SK-N-SH treated with all-trans-retinoic acid at 6 μM for 48 hours (cell line): Measurements from ENCODE around the gene CDKN2B-AS1.
A peak's percentile ranks its signal among the peaks of the same experiment; 100 is the strongest.
"Not testable (repeated sequence)": the region's sequence is repeated elsewhere in the genome, so short reads cannot be mapped to it uniquely, and the experiment has no call there.

Experiments used
- ATAC-seq: fragments of 200-7000 bp; cut with Tn5 transposase; 3 replicates; pipeline ENCODE4 v1.9.1; 2020; ENCODE audit warnings: mild to moderate bottlenecking, moderate library complexity
- ARNTL ChIP-seq: fragments of 450-650 bp; formaldehyde crosslinking; IDR thresholded peaks from 2 replicates; pipeline ENCODE4 v1.5.0; 2020; ENCODE audit warnings: low read depth, mild to moderate bottlenecking, moderate library complexity, borderline replicate concordance
- BACH2 ChIP-seq: fragments of 250-450 bp; sonication (Bioruptor Pico); IDR thresholded peaks from 2 replicates; pipeline ENCODE4 v1.9.0; 2021; ENCODE audit warnings: mild to moderate bottlenecking, borderline replicate concordance
- CREB5 ChIP-seq: fragments of 250-450 bp; sonication (Bioruptor Pico); IDR thresholded peaks from 2 replicates; pipeline ENCODE4 v1.5.1; 2020; ENCODE audit warnings: low read depth, mild to moderate bottlenecking, moderate library complexity
- CSDC2 ChIP-seq: fragments of 250-450 bp; sonication (Bioruptor Pico); IDR thresholded peaks from 2 replicates; pipeline ENCODE4 v1.5.0; 2020; ENCODE audit warnings: mild to moderate bottlenecking, moderate library complexity
- ESRRG ChIP-seq: fragments of 250-450 bp; sonication (Bioruptor Pico); IDR thresholded peaks from 2 replicates; pipeline ENCODE4 v1.6.1; 2021; ENCODE audit warnings: mild to moderate bottlenecking
- GLIS3 ChIP-seq: fragments of 250-450 bp; sonication (Bioruptor Pico); IDR thresholded peaks from 2 replicates; pipeline ENCODE4 v1.5.0; 2020; ENCODE audit warnings: mild to moderate bottlenecking, moderate library complexity
- ISL1 ChIP-seq: fragments of 250-450 bp; sonication (Bioruptor Pico); IDR thresholded peaks from 2 replicates; pipeline ENCODE4 v2.1.2; 2022; ENCODE audit warnings: mild to moderate bottlenecking, moderate library complexity
- PPARA ChIP-seq: fragments of 250-450 bp; sonication (Bioruptor Pico); IDR thresholded peaks from 2 replicates; pipeline ENCODE4 v1.5.0; 2020; ENCODE audit warnings: mild to moderate bottlenecking, borderline replicate concordance
- RARB ChIP-seq: fragments of 250-450 bp; sonication (Bioruptor Pico); IDR thresholded peaks from 2 replicates; pipeline ENCODE4 v1.8.0; 2021; ENCODE audit warnings: mild to moderate bottlenecking, moderate library complexity
- SNAI2 ChIP-seq: fragments of 250-450 bp; sonication (Bioruptor Pico); IDR thresholded peaks from 2 replicates; pipeline ENCODE4 v1.5.0; 2020; ENCODE audit warnings: mild to moderate bottlenecking, moderate library complexity
- TCF4 ChIP-seq: fragments of 250-450 bp; sonication (Bioruptor Pico); IDR thresholded peaks from 2 replicates; pipeline ENCODE4 v1.8.0; 2021; ENCODE audit warnings: mild to moderate bottlenecking, moderate library complexity, borderline replicate concordance
- TOX ChIP-seq: fragments of 250-450 bp; sonication (Bioruptor Pico); IDR thresholded peaks from 2 replicates; pipeline ENCODE4 v1.8.0; 2021; ENCODE audit warnings: mild to moderate bottlenecking, moderate library complexity, borderline replicate concordance
- ZC3H10 ChIP-seq: fragments of 250-450 bp; sonication (Bioruptor Pico); IDR thresholded peaks from 2 replicates; pipeline ENCODE4 v1.5.1; 2021; ENCODE audit warnings: mild to moderate bottlenecking, moderate library complexity
- ZFP3 ChIP-seq: fragments of 250-450 bp; sonication (Bioruptor Pico); IDR thresholded peaks from 2 replicates; pipeline ENCODE4 v1.5.0; 2020; ENCODE audit warnings: mild to moderate bottlenecking, moderate library complexity
- ZFP30 ChIP-seq: fragments of 450-650 bp; formaldehyde crosslinking; IDR thresholded peaks from 2 replicates; pipeline ENCODE4 v1.5.0; 2022; ENCODE audit warnings: mild to moderate bottlenecking, moderate library complexity
- ZNF70 ChIP-seq: fragments of 450-650 bp; formaldehyde crosslinking; IDR thresholded peaks from 2 replicates; pipeline ENCODE4 v1.5.0; 2020; ENCODE audit warnings: mild to moderate bottlenecking, moderate library complexity
- ZNF8 ChIP-seq: fragments of 450-650 bp; formaldehyde crosslinking; IDR thresholded peaks from 2 replicates; pipeline ENCODE4 v1.5.0; 2020; ENCODE audit warnings: mild to moderate bottlenecking, moderate library complexity
- TF ChIP-seq, protein P1 (sequence below): fragments of 250-450 bp; sonication (Bioruptor Pico); IDR thresholded peaks from 2 replicates; pipeline ENCODE4 v1.5.0; 2020; ENCODE audit warnings: mild to moderate bottlenecking, moderate library complexity
- TF ChIP-seq, protein P2 (sequence below): fragments of 250-450 bp; sonication (Bioruptor Pico); IDR thresholded peaks from 2 replicates; pipeline ENCODE4 v1.8.0; 2021; ENCODE audit warnings: low read depth, mild to moderate bottlenecking, moderate library complexity, borderline replicate concordance
- TF ChIP-seq, protein P3 (sequence below): fragments of 250-450 bp; sonication (Bioruptor Pico); IDR thresholded peaks from 2 replicates; pipeline ENCODE4 v1.5.1; 2021; ENCODE audit warnings: mild to moderate bottlenecking, moderate library complexity

The CDKN2B-AS1 gene

GRCh38 chr9:22053178-22053577 is 58.6 kb downstream of the CDKN2B-AS1 start (continued):
- TF ChIP-seq, protein P1, sequence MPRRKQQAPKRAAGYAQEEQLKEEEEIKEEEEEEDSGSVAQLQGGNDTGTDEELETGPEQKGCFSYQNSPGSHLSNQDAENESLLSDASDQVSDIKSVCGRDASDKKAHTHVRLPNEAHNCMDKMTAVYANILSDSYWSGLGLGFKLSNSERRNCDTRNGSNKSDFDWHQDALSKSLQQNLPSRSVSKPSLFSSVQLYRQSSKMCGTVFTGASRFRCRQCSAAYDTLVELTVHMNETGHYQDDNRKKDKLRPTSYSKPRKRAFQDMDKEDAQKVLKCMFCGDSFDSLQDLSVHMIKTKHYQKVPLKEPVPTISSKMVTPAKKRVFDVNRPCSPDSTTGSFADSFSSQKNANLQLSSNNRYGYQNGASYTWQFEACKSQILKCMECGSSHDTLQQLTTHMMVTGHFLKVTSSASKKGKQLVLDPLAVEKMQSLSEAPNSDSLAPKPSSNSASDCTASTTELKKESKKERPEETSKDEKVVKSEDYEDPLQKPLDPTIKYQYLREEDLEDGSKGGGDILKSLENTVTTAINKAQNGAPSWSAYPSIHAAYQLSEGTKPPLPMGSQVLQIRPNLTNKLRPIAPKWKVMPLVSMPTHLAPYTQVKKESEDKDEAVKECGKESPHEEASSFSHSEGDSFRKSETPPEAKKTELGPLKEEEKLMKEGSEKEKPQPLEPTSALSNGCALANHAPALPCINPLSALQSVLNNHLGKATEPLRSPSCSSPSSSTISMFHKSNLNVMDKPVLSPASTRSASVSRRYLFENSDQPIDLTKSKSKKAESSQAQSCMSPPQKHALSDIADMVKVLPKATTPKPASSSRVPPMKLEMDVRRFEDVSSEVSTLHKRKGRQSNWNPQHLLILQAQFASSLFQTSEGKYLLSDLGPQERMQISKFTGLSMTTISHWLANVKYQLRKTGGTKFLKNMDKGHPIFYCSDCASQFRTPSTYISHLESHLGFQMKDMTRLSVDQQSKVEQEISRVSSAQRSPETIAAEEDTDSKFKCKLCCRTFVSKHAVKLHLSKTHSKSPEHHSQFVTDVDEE (CRISPR knock-in tag), result no peak

GRCh38 chr9:22054076-22054475 is 59.5 kb downstream of the CDKN2B-AS1 start:
- no peak for TF ChIP-seq BACH2
- TF ChIP-seq ARNTL, result no peak
- TF ChIP-seq TOX, result peak; percentile 23; the same call in 1 of the 2 replicates
- no peak for ATAC-seq

- no peak for TF ChIP-seq ZC3H10
- no peak for TF ChIP-seq ZNF8 (CRISPR knock-in tag)
- TF ChIP-seq ZFP3 (CRISPR knock-in tag), result no peak
- TF ChIP-seq PPARA (CRISPR knock-in tag), result no peak
- TF ChIP-seq ZNF70 (CRISPR knock-in tag), result no peak
- ATAC-seq, result no peak
Observed at GRCh38 chr9:22054529-22054928, 59.9 kb downstream of the CDKN2B-AS1 start.

DNA sequence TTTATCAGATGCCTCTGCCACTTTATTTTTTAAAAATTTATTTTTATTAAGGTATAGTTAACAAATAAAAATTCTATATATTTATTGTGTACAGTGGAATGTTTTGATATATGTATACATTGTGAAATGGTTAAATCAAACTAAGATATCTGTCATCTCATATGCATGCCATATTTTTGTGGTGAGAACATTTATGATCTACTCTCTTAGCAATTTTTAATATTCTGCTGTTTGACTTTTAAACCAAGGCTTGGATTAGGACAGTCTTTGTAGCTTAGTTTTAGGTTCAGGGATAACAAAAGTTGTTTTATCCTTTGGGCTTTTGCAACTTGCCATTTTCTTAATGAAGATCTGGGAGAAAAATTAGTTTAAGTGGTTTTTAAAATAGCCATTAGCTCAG is 60.5 kb downstream of the CDKN2B-AS1 start:
- TF ChIP-seq ISL1 (CRISPR knock-in tag) (no peak), ZC3H10 (no peak), ARNTL (no peak), RARB (CRISPR knock-in tag) (no peak), ZFP30 (CRISPR knock-in tag) (no peak), ZFP3 (CRISPR knock-in tag) (no peak), TCF4 (CRISPR knock-in tag) (no peak), GLIS3 (CRISPR knock-in tag) (no peak), ESRRG (CRISPR knock-in tag) (no peak)
- no peak for ATAC-seq

DNA sequence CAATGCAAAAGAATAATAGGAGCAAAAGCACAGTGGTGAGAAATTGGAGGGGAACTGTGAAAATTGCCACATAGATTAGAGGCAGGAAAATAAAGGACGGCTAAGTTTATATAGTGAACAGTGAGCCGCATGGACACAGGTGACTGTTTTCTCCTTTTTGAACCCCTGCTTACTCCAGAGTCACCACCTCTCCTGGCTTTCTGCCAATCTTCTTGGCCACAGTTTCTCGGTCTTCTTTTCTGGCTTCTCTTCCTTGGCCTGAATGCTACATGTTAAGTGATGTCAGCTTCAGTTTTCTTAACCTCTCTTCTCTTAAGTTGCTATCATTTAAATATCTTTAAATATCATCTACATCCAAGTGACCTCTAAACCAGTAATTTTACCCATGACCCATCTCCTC is 61.8 kb downstream of the CDKN2B-AS1 start:
- no peak for TF ChIP-seq CREB5 (CRISPR knock-in tag)
- TF ChIP-seq ZC3H10, result no peak
- no peak for TF ChIP-seq ISL1 (CRISPR knock-in tag)
- no peak for TF ChIP-seq BACH2
- TF ChIP-seq CSDC2 (CRISPR knock-in tag), result no peak
- TF ChIP-seq GLIS3 (CRISPR knock-in tag), result no peak
- TF ChIP-seq ZNF70 (CRISPR knock-in tag), result no peak
- TF ChIP-seq ESRRG (CRISPR knock-in tag), result no peak
- TF ChIP-seq, protein P1 (CRISPR knock-in tag), result no peak
- TF ChIP-seq ARNTL, result no peak
- TF ChIP-seq, protein P2, sequence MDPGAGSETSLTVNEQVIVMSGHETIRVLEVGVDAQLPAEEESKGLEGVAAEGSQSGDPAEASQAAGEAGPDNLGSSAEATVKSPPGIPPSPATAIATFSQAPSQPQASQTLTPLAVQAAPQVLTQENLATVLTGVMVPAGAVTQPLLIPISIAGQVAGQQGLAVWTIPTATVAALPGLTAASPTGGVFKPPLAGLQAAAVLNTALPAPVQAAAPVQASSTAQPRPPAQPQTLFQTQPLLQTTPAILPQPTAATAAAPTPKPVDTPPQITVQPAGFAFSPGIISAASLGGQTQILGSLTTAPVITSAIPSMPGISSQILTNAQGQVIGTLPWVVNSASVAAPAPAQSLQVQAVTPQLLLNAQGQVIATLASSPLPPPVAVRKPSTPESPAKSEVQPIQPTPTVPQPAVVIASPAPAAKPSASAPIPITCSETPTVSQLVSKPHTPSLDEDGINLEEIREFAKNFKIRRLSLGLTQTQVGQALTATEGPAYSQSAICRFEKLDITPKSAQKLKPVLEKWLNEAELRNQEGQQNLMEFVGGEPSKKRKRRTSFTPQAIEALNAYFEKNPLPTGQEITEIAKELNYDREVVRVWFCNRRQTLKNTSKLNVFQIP, result no peak
- TF ChIP-seq SNAI2 (CRISPR knock-in tag), result no peak
- no peak for TF ChIP-seq TCF4 (CRISPR knock-in tag)
- no peak for TF ChIP-seq RARB (CRISPR knock-in tag)
- TF ChIP-seq ZFP30 (CRISPR knock-in tag), result no peak
- TF ChIP-seq, protein P3, sequence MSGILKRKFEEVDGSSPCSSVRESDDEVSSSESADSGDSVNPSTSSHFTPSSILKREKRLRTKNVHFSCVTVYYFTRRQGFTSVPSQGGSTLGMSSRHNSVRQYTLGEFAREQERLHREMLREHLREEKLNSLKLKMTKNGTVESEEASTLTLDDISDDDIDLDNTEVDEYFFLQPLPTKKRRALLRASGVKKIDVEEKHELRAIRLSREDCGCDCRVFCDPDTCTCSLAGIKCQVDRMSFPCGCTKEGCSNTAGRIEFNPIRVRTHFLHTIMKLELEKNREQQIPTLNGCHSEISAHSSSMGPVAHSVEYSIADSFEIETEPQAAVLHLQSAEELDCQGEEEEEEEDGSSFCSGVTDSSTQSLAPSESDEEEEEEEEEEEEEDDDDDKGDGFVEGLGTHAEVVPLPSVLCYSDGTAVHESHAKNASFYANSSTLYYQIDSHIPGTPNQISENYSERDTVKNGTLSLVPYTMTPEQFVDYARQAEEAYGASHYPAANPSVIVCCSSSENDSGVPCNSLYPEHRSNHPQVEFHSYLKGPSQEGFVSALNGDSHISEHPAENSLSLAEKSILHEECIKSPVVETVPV (CRISPR knock-in tag), result no peak
- no peak for ATAC-seq

DNA sequence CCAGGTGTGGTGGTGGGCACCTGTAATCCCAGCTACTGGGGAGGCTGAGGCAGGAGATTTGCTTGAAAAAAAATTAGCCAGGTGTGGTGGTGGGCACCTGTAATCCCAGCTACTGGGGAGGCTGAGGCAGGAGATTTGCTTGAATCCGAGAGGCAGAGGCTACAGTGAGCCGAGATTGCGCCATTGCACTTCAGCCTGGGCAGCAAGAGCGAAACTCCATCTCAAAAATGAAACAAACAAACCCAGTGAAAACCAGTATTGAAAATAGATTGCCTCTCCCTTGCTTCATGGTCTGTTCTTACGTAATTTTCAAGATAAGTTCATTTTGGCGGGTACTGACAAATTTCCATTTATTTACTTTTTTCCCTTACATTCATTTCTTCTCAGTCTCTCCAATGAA is 63.4 kb downstream of the CDKN2B-AS1 start:
- ATAC-seq, result not testable (repeated sequence)
